Sigmoid colon (tissue), 7 donors: ENCODE data around the gene HEPHL1. TPM values are rescaled to one million over a fixed set of nuclear protein-coding genes. Genes with fewer than 3 reads are reported as not detected.

Experiments
- DNase-seq: peaks from one replicate; pipeline ENCODE4 v3.0.0-alpha.2; 2019
- H3K27ac ChIP-seq, 4 donors: fragments of 200-600 bp; sonication (generic); one replicate each; pipeline ENCODE4 v1.5.1; 2016 to 2019; ENCODE audit warnings: mild to moderate bottlenecking in 1 of 4
- H3K27me3 ChIP-seq, 3 donors: fragments of 200-600 bp; sonication (generic); one replicate each; pipeline ENCODE4 v1.5.1; 2019; ENCODE audit warnings: mild to moderate bottlenecking in 1 of 3
- H3K36me3 ChIP-seq, 4 donors: fragments of 200-600 bp; sonication (generic); one replicate each; pipeline ENCODE4 v1.5.1; 2016 to 2019
- H3K4me1 ChIP-seq, 4 donors: fragments of 200-600 bp; sonication (generic); one replicate each; pipeline ENCODE4 v1.5.1; 2017 to 2019
- H3K4me3 ChIP-seq, 4 donors: fragments of 200-600 bp; sonication (generic); one replicate each; pipeline ENCODE4 v1.5.1; 2017 to 2019; ENCODE audit warnings: mild to moderate bottlenecking in 2 of 4, moderate library complexity in 1 of 4
- H3K9me3 ChIP-seq, 4 donors: fragments of 200-600 bp in 3 of 4; sonication (generic) in 3 of 4; one replicate each; pipeline versions ENCODE4 v1.5.1 to v1.6.1; 2013 to 2019
- CTCF ChIP-seq, 4 experiments: fragments of 450-650 bp in 3 of 4; fragments of 200-600 bp in 1 of 4; IDR thresholded peaks; one replicate each; pipeline ENCODE4 v1.5.1; 2016 to 2019; ENCODE audit warnings: antibody characterized with exemption in 4 of 4, mild to moderate bottlenecking in 3 of 4, moderate library complexity in 2 of 4
- EP300 ChIP-seq, 4 donors: sonication (generic); formaldehyde crosslinking; IDR thresholded peaks; one replicate each; pipeline ENCODE4 v1.6.1; 2017; ENCODE audit warnings: antibody characterized with exemption in 4 of 4
- POLR2A ChIP-seq, 2 donors: fragments of 450-650 bp; IDR thresholded peaks; one replicate each; pipeline ENCODE4 v1.6.1; 2016; ENCODE audit warnings: antibody characterized with exemption in 2 of 2, mild to moderate bottlenecking in 2 of 2, moderate library complexity in 2 of 2
- POLR2AphosphoS5 ChIP-seq, 4 donors: sonication (generic); formaldehyde crosslinking; IDR thresholded peaks; one replicate each; pipeline ENCODE4 v1.6.1; 2017; ENCODE audit warnings: antibody characterized with exemption in 4 of 4
- WGBS, 2 donors: extraction: QIAGEN DNeasy Blood & Tissue Kit; methylation state at CpG; one replicate each; pipeline ENCODE4 v1.1.7; 2013; 5-methylcytosine and 5-hydroxymethylcytosine counted together
- intact Hi-C: fragments of 100-400 bp; cut with DNase I; formaldehyde crosslinking; loops from one replicate; pipeline ENCODE4 v1.15.1; 2023
- polyA plus RNA-seq, 3 donors: library from polyadenylated mRNA; stranded (reverse); fragments of 200-250 nt; gene quantifications; one replicate each; pipeline ENCODE4 v1.2.3, GENCODE V29; 2013
- total RNA-seq, 4 donors: library from RNA; depleted of rRNA; stranded (reverse); fragments of >200 nt; gene quantifications; one replicate each; pipeline ENCODE4 v1.1.0, GENCODE V29; 2016
- donor health status: healthy with polysubstance abuse.
- donor health status: Bipolar disorder and iron deficiency.
- donor health status: healthy.

The HEPHL1 gene
- total and polyA plus RNA-seq, 7 donors = not detected

- 91 to 94% methylated on average over 3 of the region's 3 CpGs for WGBS, 2 donors
Observed at GRCh38 chr11:94144216-94144615, 123.1 kb downstream of the HEPHL1 start.

DNA sequence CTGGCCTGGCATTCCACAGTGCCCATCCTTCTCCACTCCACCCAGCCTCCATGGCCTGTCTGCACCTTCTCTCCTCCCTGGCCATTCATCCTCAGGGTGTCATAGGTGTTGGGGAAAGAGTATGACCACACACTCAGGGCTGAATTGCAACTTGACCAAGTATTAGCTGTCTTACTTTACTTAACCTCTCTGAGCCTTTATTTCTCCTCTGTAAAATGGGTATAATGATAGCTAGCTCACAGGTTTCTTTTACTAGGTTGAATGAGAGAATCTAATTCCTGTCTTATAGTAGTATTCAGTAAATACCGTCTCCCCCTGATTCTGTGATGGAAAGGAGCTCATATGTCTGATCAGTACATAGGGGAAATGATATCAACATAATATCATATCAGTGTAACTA lies 123.5 kb downstream of the HEPHL1 start:
- intact Hi-C loops = no loop called here
- H3K27ac ChIP-seq = no peak overlapping the region
- WGBS, 2 donors = 98 to 99% methylated on average over 1 of the region's 1 CpG
- H3K27me3 ChIP-seq = no peaks in the 10 kb centered on the region
- H3K4me1 ChIP-seq = peaks cover 0 to 69% (median 43%) of the 10 kb centered on the region in 4 donors
- H3K4me3 ChIP-seq = no peak overlapping the region
- no peak for DNase-seq
- H3K9me3 ChIP-seq = no peaks in the 10 kb centered on the region
- no peak for TF ChIP-seq EP300 (IDR thresholded peaks at IDR 0.05)
- H3K36me3 ChIP-seq = no peaks in the 10 kb centered on the region

More at GRCh38 chr11:94144216-94144615, 123.1 kb downstream of the HEPHL1 start:
- no peak overlapping the region for H3K4me3 ChIP-seq
- intact Hi-C loops = no loop called here
- peak overlapping the region in 1 of 4 donors; percentile 61 for H3K27ac ChIP-seq
- no peak for DNase-seq
- H3K27me3 ChIP-seq = no peaks in the 10 kb centered on the region
- H3K36me3 ChIP-seq = no peaks in the 10 kb centered on the region
- no peaks in the 10 kb centered on the region for H3K9me3 ChIP-seq
- H3K4me1 ChIP-seq = peaks cover 0 to 69% (median 39%) of the 10 kb centered on the region in 4 donors
- TF ChIP-seq POLR2A (IDR thresholded peaks at IDR 0.05) (no peak), CTCF (IDR thresholded peaks at IDR 0.05) (no peak), EP300 (IDR thresholded peaks at IDR 0.05) (no peak), POLR2AphosphoS5 (IDR thresholded peaks at IDR 0.05) (no peak)

GRCh38 chr11:94145431-94145830 lies 124.3 kb downstream of the HEPHL1 start:
- no peak overlapping the region for H3K27ac ChIP-seq
- WGBS, 2 donors = 55 to 75% methylated on average over 2 of the region's 2 CpGs
- H3K36me3 ChIP-seq = no peaks in the 10 kb centered on the region
- intact Hi-C loops = no loop called here
- no peak for TF ChIP-seq CTCF (IDR thresholded peaks at IDR 0.05)
- no peak for TF ChIP-seq POLR2A (IDR thresholded peaks at IDR 0.05)
- TF ChIP-seq EP300 (IDR thresholded peaks at IDR 0.05) = no peak
- no peak for TF ChIP-seq POLR2AphosphoS5 (IDR thresholded peaks at IDR 0.05)
- H3K9me3 ChIP-seq = no peaks in the 10 kb centered on the region
- peaks cover 0 to 77% (median 48%) of the 10 kb centered on the region in 4 donors for H3K4me1 ChIP-seq
- H3K27me3 ChIP-seq = no peaks in the 10 kb centered on the region
- no peak overlapping the region for H3K4me3 ChIP-seq
- no peak for DNase-seq

GRCh38 chr11:94145916-94146315 lies 124.8 kb downstream of the HEPHL1 start:
- Histone ChIP-seq H3K4me3 (no peak overlapping the region), H3K4me1 (peaks cover 0 to 81% (median 53%) of the 10 kb centered on the region in 4 donors), H3K27ac (peak overlapping the region in 1 of 4 donors; percentile 0), H3K36me3 (no peaks in the 10 kb centered on the region), H3K27me3 (no peaks in the 10 kb centered on the region), H3K9me3 (no peaks in the 10 kb centered on the region)
- intact Hi-C loops = no loop called here
- no peak for DNase-seq
- 89 to 90% methylated on average over 4 of the region's 4 CpGs for WGBS, 2 donors
- TF ChIP-seq POLR2AphosphoS5 (IDR thresholded peaks at IDR 0.05) = peak in 2 of 4 donors; percentile 25 to 42
- TF ChIP-seq POLR2A (IDR thresholded peaks at IDR 0.05) = no peak
- TF ChIP-seq EP300 (IDR thresholded peaks at IDR 0.05) = peak in 1 of 4 donors; percentile 17
- no peak for TF ChIP-seq CTCF (IDR thresholded peaks at IDR 0.05)

DNA sequence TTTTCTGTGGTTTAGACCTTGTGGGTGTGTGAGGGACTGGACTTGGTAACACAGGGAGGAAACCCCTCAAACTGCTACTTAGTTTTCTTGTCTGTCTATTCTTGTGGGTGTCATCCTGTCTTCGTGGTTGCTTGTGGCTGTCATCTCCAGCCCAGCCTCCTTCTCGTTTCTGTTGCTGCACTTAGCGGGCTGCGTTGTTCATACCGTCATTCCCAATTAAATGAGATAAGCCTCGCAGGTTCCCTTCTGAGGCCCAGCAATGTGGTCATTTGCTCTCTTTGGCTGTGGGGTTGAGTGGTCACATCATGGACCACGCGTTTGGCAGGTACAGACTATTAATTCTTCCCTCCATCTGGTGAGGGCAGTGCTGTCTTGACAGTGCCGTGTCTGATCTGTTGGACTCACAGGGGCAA lies 126.3 kb downstream of the HEPHL1 start:
- Histone ChIP-seq H3K9me3 (no peaks in the 10 kb centered on the region), H3K4me3 (no peak overlapping the region), H3K4me1 (peaks cover 0 to 82% (median 55%) of the 10 kb centered on the region in 4 donors), H3K36me3 (no peaks in the 10 kb centered on the region), H3K27me3 (no peaks in the 10 kb centered on the region), H3K27ac (no peak overlapping the region)
- TF ChIP-seq POLR2A (IDR thresholded peaks at IDR 0.05) = no peak
- TF ChIP-seq EP300 (IDR thresholded peaks at IDR 0.05) = no peak
- TF ChIP-seq POLR2AphosphoS5 (IDR thresholded peaks at IDR 0.05) = no peak
- TF ChIP-seq CTCF (IDR thresholded peaks at IDR 0.05) = no peak
- intact Hi-C loops = no loop called here
- no peak for DNase-seq
- whole genome bisulfite sequencing, 2 donors = 78 to 83% methylated on average over 9 of the region's 9 CpGs
